ENCODE data around the gene EMX2.

Gene EMX2

GRCh38 chr10:117545141-117546019 is 2.8 kb downstream of the EMX2 start:
- DNase-seq, result no peak

GRCh38 chr10:117546020-117546580 is 3.6 kb downstream of the EMX2 start:
- DNase-seq, result no peak

GRCh38 chr10:117546581-117547015 is 4.1 kb downstream of the EMX2 start:
- DNase-seq, result no peak

- no peak for DNase-seq
Measured at GRCh38 chr10:117547016-117547715, 4.6 kb downstream of the EMX2 start.

GRCh38 chr10:117547716-117548668 is 5.4 kb downstream of the EMX2 start:
- DNase-seq, result no peak

GRCh38 chr10:117549100-117549585 is 6.6 kb downstream of the EMX2 start:
- no peak for DNase-seq

- DNase-seq, result no peak
Measured at GRCh38 chr10:117550076-117550475, 7.5 kb downstream of the EMX2 start.

GRCh38 chr10:117550599-117551329 is 8.2 kb downstream of the EMX2 start:
- no peak for DNase-seq

- DNase-seq, result no peak
Measured at GRCh38 chr10:117551330-117552155, 9.0 kb downstream of the EMX2 start.

GRCh38 chr10:117552156-117552631 is 9.6 kb downstream of the EMX2 start:
- DNase-seq, result no peak

GRCh38 chr10:117552701-117553141 is 10.2 kb downstream of the EMX2 start:
- no peak for DNase-seq

GRCh38 chr10:117553142-117553814 is 10.7 kb downstream of the EMX2 start:
- no peak for DNase-seq

- no peak for DNase-seq
Measured at GRCh38 chr10:117553815-117554172, 11.2 kb downstream of the EMX2 start.

- DNase-seq, result no peak
Measured at GRCh38 chr10:117554241-117554814, 11.8 kb downstream of the EMX2 start.

- no peak for DNase-seq
Measured at GRCh38 chr10:117555017-117555416, 12.5 kb downstream of the EMX2 start.

GRCh38 chr10:117555863-117556262 is 13.3 kb downstream of the EMX2 start:
- DNase-seq, result no peak

GRCh38 chr10:117556356-117556755 is 13.8 kb downstream of the EMX2 start:
- no peak for DNase-seq

GRCh38 chr10:117559712-117560111 is 17.2 kb downstream of the EMX2 start:
- DNase-seq, result no peak

- DNase-seq, result no peak
Measured at GRCh38 chr10:117560942-117561341, 18.4 kb downstream of the EMX2 start.

- DNase-seq, result no peak
Measured at GRCh38 chr10:117562220-117562619, 19.7 kb downstream of the EMX2 start.
